ENCODE results near the gene TTLL10.

The TTLL10 gene

DNA sequence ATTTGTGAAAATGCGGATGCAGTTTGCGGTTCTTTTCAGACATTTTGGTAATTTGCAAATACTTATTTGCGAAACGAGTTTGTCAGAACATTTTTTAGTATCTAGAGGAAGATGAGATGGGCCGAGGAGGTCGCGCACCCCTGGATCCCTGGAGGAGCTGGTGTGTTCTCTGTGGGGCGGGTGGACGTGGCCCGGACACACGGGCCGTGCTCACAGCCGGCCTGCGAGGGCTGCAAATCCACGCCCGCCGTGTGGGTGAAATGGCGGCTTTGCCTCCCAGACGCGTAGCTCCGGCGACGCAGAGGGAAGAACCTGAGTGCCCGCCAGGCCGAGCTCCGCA is 9.3 kb upstream of the TTLL10 start:
- TF ChIP-seq, protein P1, sequence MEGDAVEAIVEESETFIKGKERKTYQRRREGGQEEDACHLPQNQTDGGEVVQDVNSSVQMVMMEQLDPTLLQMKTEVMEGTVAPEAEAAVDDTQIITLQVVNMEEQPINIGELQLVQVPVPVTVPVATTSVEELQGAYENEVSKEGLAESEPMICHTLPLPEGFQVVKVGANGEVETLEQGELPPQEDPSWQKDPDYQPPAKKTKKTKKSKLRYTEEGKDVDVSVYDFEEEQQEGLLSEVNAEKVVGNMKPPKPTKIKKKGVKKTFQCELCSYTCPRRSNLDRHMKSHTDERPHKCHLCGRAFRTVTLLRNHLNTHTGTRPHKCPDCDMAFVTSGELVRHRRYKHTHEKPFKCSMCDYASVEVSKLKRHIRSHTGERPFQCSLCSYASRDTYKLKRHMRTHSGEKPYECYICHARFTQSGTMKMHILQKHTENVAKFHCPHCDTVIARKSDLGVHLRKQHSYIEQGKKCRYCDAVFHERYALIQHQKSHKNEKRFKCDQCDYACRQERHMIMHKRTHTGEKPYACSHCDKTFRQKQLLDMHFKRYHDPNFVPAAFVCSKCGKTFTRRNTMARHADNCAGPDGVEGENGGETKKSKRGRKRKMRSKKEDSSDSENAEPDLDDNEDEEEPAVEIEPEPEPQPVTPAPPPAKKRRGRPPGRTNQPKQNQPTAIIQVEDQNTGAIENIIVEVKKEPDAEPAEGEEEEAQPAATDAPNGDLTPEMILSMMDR (conservative IDR thresholded peaks at IDR 0.05; ENCODE audit: control insufficient read depth, insufficient read depth, low read depth, low read length): no peak

DNA sequence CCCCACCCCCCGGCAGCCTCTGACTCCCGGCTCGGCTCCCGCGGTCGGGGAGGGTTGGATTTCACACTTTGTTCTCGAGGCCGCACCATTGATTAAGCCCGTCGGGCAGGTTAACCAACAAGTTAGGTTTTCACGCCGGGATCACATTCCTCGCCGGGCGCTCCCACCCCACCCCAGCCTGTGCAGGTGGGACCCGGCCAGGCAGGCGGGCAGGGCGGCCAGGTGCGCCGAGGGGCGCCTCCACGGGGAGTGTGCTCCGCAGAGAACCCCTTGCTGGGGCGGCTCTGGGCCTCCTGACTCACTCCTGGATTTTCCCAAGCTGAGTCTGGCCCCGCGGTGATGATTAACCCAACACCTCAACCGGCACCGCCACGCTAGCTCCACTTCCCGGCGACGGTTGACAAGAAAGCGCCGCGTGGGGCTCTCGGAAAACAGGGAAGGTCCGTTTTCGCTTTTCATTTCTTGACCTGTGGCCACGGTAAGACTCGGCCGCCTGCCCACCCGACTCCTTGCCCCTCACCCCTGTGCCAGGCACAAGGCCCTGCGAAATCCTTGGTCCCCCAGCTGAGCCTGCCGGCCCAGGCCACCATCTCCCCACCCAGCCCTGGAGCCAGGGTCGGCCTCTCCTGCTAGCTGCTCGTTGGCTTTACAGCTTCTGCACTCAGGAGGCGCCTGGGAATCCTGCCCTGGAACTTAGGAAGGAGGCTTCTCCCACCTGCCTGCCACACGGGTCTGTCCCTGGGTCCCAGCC is 8.8 kb upstream of the TTLL10 start:
- no peak for DNase-seq (ENCODE audit: low read depth)
- TF ChIP-seq, protein P1 (conservative IDR thresholded peaks at IDR 0.05; ENCODE audit: control insufficient read depth, insufficient read depth, low read depth, low read length): no peak
- no peak overlapping the region for H3K4me3 ChIP-seq (ENCODE audit: control insufficient read depth, low read depth, low read length)

More for the DNA sequence above, 9.3 kb upstream of the TTLL10 start:
- H3K4me3 ChIP-seq (ENCODE audit: control insufficient read depth, low read depth, low read length): no peak overlapping the region
- no peak for DNase-seq (ENCODE audit: low read depth)

DNA sequence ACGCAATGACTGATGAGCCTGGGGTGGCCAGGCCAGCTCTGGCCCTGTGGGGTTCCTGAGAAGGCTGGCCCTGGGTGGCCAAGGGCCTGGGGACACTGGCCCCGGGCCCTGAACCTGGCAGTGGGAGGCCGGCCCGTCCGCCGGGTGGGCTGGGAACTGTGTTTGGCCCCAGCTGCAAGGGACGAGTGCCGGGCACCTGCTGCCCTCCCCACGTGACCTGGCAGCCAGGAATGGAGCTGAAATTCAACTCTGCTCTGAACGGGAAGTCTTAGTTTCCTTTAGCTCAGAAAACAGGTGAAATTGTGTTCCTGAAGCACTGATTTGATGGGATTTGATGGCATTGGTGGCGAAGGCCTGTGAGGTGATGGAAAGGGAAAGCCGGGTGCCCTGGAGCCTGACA is 8.2 kb upstream of the TTLL10 start:
- TF ChIP-seq, protein P1 (conservative IDR thresholded peaks at IDR 0.05; ENCODE audit: control insufficient read depth, insufficient read depth, low read depth, low read length): no peak
- DNase-seq (ENCODE audit: low read depth): no peak
- H3K4me3 ChIP-seq (ENCODE audit: control insufficient read depth, low read depth, low read length): no peak overlapping the region

DNA sequence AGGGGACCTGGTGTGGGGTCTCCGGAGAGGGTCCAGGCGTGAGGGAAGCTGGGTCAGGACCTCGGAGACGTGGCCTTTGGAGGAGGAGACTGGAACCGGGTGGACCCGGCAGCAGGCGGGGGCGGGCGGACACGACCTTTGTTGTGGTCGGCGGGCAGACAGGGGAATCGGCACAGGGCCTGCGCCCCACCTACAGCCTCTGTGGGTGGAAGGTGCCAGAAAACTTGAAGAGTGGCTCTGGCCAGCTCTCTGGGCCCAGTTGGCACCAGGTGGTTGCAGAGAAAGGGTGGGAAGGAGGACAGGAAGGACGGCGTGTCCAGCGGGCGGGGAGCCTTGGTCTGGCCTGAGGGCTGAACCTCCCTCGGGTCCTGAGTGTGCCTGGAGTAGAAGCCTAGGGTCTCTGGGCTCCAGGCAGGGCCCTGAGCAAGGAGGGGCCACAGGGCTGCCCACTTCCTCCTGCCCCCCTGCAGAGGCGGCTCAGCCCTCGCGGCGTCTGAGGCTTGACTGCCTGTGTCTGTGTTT is 7.7 kb upstream of the TTLL10 start:
- DNase-seq (ENCODE audit: low read depth): no peak
- TF ChIP-seq, protein P1 (conservative IDR thresholded peaks at IDR 0.05; ENCODE audit: control insufficient read depth, insufficient read depth, low read depth, low read length): no peak
- H3K4me3 ChIP-seq (ENCODE audit: control insufficient read depth, low read depth, low read length): no peak overlapping the region

DNA sequence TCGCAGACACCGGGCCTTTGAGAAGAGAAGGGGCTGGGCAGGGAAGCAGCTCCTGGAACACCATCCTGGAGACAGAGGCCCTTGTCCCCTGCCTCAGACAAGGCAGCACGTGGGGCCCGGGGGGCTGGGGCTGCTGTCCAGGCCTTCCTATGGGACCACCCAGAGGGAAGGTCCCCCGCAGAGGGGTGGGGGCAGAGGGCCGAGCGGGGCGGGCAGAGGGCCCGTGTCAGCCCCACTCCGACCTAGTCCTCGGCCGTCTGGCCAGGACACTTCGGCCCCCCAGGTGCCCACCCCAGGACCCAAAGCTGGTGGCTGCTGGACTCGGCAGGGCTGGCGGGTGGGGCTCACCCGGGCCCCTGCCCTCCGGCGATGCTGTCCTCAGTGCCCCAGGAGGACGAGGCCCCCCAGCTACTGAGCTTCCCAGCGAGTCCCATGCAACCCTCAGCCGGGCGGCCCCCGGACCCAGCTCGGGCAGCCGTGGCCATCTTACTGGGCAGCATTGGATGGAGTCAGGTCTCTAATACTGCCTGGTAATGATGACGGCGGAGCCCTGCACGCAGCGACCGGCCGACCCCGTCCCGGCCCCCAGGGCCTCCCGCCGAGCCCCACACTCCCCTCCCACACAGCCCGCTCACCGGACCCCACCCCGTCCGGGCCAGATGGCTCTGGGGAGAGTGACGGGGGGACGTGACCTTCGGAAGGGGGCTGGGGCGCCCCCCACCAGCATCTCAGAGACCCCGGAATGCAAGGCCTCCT is 6.9 kb upstream of the TTLL10 start:
- no peak overlapping the region for H3K4me3 ChIP-seq (ENCODE audit: control insufficient read depth, low read depth, low read length)
- TF ChIP-seq, protein P1 (conservative IDR thresholded peaks at IDR 0.05; ENCODE audit: control insufficient read depth, insufficient read depth, low read depth, low read length): no peak

DNA sequence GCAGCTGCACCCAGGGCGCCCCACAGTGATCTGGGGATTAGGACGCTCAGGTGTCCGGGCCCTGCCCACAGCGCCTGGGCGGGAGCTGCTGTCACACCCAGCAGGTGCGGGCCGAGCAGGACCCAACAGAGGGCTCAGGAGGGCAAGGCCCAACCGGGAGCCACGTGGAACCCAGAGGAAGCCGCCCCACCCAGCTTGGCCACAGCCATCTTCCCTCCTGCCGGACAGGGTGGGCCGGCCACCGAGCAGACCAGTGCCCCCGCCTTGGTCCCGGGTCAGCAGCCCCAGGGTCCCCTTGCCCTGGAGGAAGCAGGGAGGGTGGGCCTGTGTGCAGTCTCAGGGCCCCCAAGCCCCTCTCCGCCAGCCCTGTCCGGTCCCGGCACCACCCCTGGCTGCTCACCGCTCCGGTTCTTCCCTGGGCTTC is 6.3 kb upstream of the TTLL10 start:
- no peak overlapping the region for H3K4me3 ChIP-seq (ENCODE audit: control insufficient read depth, low read depth, low read length)
- no peak for DNase-seq (ENCODE audit: low read depth)
- TF ChIP-seq, protein P1 (conservative IDR thresholded peaks at IDR 0.05; ENCODE audit: control insufficient read depth, insufficient read depth, low read depth, low read length): no peak

More for the DNA sequence above, 6.9 kb upstream of the TTLL10 start:
- no peak for DNase-seq (ENCODE audit: low read depth)
